NCI-H524 (cell line): ENCODE results near the gene PAK5.

Source experiments
- DNase-seq, 2 experiments: peaks; one replicate each; lab custom pipeline; 2025; lab: John Stamatoyannopoulos, UW

The PAK5 gene

GRCh38 chr20:9495701-9496100 is 343.2 kb downstream of the PAK5 start:
- DNase-seq, result no peak

- no peak for DNase-seq
These were observed 345.1 kb downstream of the PAK5 start for GRCh38 chr20:9493803-9494202.

GRCh38 chr20:9492067-9492466 is 346.8 kb downstream of the PAK5 start:
- DNase-seq, result no peak

- DNase-seq, result no peak
These were observed 347.6 kb downstream of the PAK5 start for GRCh38 chr20:9491324-9491723.

GRCh38 chr20:9490631-9491030 is 348.2 kb downstream of the PAK5 start:
- DNase-seq, result no peak

GRCh38 chr20:9490161-9490560 is 348.7 kb downstream of the PAK5 start:
- DNase-seq, result no peak

GRCh38 chr20:9488063-9488462 is 350.8 kb downstream of the PAK5 start:
- peak in 1 of 2 experiments; percentile 66 for DNase-seq
